T1000 (cell line): ENCODE measurements around the gene EFNB2.

Experiments used
- DNase-seq: peaks from one replicate; lab custom pipeline; 2025; ENCODE audit warnings: mixed read lengths; lab: John Stamatoyannopoulos, UW

The EFNB2 gene

DNA sequence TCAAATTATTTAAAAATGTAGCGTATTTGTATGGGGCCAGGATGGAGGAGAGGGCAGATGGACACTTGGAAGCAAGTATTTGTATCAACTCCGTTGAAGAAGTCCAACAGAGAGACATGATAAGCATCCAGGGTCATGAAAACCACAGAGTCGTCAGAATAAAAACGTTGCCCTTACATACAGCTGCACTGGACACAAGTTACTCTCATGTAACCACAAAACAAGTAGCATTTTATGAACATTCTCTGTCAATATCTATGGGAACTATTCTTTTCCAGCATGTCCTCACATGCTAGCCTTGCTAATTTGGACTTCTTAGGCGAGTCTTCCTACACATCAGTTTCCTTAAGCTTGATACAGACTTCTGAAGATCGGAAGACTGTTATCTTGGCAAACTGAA lies 35.0 kb downstream of the EFNB2 start:
- DNase-seq = no peak

DNA sequence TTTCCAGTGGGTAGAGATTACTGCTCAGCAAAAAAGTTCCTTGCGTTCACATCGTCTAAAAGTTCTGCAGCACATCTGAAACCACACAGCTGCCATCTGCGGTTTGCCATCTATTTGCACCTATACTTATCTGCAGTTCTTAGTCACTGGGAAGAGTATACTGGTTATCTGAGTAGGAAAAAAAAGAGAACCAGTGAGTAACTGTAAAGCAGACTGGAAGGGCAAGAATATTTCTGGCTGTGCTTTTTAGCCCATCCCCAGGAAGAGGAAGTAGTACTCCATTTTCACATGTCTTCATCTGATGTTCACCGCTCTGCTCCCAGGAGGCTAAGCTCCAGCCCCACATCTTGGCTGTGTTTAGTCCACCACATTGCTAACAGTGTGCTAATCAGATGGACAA lies 35.6 kb downstream of the EFNB2 start:
- no peak for DNase-seq

DNA sequence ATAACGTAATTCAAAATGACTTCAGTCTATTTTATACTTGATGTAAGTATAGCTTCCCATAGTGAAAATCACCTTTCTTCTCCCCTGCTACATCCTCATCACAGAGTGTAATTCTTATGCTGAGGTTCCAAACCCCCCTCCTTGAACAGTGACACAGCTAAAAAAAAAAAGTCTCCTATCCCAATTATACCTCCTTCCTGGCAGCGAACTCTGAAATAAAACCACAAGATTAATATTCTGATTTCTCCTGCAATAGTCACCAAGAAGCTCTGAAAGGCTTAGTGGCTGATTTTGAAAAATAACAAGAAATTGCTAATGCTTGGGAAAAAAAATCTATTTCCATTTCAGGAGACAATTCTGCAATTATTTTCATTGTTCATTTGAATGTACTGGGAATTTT lies 36.3 kb downstream of the EFNB2 start:
- DNase-seq = no peak

DNA sequence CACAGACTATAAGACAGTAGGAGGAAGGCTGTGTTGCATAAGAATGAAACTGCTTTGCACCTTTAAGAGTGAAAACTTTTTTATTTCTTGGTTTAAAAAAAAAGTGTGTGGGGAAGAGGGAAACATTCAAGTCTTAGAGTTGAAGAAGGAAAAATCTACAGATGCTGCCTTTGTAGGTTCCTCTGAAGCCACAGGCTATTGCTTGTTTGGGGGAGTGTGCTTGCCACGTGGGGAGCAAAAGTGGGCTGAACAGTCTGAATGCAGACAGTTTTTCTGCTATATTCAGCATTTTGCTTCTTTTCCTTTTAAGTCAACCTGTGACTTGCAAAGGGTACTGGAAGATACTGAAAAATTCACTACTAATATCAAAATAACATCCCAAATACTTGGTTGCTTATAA lies 36.9 kb downstream of the EFNB2 start:
- DNase-seq = no peak

DNA sequence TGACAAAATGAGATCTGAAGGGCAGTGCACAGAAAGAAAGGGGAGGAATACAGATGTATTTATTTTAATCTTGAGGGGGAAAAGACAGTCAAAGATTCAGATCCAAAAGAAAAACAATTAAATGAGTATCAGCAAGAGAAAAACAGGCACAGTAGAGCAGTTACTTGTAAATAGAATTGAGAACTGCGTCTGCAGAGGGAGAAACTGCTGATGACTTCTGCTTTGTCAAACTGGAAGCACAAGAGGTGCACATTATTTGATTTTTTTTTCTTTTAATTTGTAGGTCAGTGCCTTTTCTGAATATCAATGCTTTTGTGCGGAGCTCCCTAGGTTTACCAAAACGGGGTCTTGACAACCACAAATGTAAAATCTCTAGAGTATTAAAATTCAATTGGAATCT lies 37.3 kb downstream of the EFNB2 start:
- no peak for DNase-seq

DNA sequence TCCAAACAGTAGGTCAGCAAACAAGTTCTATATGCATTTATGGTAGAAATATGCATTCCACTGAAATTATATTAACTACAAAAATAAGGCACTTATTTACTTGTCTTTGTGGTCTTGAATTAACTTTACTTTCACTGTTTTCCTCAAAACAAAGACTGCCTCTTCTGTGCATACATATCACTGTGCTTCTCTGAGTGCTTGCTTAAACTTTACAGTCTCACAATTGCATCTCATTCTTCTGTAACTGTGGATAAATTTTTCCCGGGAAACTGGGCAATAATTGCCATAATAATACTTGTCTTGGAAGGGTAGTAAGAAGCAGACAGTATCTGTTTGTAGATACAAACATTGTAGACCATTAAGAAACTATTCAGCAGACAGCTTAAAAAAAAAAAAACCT lies 38.4 kb downstream of the EFNB2 start:
- no peak for DNase-seq

DNA sequence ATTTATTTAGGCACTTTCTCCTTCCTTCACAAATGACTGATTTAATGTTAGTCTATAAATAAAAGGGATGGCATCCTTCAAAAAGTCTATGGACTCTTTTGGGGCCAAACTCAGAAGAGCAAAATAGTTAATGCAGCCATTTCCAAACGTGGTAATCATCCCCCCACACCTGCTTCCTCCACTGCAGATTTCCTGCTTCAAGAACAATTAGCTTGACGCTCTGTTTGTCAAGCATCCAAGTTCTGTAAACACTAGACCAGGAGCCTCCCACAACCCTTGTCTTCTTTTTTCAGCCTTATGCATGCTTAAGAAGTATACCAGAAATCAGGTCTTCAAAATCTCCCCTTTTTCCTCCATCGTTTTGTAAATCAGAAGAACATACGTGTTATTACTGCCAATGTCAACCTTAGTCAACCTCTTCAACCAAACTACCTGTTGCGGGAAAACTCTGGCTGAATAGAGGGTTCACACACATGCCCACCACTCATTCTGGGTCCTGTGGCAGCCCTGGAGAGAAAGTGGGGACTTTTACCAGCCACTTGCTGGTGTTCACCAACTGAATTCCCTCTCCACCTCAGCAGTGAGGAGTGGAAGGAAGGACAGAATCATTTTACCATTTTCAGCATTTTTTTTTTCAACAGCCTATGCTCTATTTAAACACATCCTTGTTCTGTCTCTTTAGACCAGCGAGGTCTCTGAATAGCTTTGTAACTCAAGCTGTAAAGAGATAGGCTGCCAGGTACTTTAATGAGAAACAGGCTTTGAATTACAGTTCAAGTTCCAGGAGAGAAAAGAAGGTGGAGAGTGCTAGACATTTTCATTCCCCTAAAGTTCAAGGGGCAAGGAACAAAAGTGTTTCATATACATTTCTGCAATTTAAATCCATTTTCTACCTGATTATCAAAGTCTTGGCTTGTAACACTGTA lies 39.1 kb downstream of the EFNB2 start:
- DNase-seq = no peak

DNA sequence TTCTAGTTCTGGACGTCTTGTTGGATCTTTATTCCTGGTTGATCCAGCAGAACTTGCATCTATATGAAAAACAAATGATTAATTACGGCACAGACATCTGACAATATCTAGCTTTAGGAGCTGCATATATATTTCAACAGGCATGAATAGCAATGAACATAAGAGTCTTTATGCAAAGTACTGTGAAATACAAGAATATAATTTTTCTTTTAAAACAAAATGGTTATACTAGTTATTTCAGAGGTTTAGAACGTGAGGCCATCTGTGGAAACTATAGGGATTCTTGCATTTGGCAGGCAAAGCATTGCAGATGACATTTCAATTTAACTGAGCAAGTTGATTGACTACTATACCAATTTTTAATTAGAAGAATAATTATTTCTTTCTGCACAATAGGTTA lies 40.5 kb downstream of the EFNB2 start:
- no peak for DNase-seq

DNA sequence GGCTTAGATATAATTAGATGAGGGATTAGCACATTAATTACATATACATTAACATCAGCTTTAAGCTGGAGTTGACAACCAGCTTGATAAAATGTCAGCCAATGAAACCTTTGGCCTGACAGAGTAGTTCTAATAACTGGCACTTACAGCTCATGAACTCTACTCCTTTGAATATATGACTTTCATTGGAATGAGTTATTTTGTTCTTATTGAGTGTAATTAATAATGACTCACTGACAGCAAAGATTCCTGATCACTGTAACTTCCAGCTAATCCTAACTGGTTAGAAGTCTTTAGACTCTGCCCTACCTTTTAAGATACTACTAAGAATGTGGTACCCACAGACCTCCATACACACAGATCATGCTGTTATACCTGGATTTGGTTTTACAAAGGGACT lies 41.0 kb downstream of the EFNB2 start:
- DNase-seq = no peak

DNA sequence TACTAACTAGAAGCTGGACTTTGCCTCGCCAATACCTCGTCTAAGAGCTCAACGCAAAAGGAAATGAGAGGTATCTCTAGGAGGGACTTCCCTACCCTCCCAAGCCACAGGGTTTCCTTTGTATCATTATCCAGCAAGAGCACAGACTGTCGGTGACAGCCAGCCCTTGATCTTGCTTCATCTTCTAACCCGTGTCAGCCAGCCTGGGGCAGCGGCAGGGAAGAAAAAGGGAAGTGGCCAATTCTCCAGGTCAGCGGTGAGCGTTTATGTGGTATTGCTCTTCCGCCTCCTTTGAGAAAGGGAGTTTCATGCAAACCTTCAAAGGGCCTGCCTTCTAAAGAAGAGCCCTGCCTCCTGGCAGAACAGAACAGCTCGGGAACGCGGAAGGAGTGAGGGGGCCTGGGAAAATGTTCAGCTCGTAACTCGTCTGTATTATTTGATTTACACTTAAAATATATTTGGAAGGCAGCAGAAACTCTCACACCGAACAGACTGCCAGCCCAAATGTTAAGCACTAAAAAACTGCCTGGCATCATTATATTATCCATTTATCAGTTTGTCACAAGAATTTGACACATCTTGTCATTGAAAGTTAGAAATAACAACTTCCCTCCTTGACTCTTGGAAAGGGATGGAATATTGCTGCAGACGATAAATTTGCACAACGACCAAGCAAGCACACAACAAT lies 41.8 kb downstream of the EFNB2 start:
- DNase-seq = no peak

DNA sequence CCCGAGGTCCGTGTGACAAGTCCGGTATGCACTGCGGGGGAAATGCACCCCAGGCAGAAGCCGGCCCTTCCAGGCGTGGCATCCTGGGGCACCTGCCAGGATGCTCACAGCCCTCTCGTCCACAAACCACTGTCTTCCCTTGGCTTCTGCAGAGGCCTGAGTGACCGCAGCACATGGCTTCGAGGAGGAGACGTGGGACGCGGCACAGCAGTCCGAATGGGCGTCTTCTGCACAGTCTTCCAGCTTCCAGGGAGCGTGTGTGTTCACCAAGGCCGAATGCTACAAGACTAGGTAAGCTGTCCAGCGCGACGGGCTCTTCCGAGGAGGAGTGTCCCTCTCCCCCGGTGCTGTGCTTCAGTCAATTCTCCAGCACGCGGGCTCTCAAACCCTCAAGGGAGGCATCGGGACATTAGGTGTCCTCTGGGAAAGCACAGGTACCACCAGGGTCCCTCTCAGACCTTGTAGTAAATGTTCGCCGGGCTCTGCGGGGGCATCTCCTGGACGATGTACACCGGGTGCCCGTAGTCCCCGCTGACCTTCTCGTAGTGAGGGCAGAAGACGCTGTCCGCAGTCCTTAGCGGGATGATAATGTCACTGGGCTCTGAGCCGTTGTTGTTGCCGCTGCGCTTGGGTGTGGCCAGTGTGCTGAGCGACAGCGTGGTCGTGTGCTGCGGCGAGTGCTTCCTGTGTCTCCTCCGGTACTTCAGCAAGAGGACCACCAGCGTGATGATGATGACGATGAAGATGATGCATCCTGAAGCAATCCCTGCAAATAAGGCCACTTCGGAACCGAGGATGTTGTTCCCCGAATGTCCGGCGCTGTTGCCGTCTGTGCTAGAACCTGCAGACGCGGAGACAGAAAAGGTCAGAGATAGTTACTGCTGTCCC lies 42.6 kb downstream of the EFNB2 start:
- no peak for DNase-seq

DNA sequence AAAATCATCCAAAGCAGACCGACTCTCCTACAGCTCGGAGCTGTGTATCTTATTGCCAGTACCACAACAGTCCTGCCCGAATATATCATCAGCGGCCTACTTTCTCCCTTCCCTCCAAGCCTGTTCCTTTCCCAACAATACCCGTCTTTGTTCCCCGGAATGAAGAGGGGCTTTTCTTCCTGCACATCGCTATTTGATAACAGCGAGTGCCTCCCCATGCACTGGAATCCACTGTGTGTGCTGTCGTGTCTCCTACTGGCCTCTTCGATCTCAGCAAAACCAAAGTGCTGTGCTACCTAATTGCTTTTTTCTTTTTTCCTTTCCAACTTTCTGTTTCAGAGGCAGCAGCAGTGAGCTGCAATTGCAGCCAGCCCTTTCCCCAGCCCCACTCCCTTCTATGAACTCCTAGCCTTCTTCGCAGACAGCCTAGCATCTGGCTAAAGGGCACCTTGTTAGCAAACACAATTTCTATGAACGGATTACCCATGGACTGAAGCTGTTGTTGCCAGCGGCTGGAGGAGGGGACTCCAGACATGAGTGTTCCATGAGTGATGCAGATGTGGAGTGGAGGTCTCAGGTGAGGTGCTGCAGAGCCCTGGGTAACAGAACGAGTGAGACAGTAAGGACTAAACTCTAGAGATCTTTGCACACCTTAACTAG lies 43.4 kb downstream of the EFNB2 start:
- no peak for DNase-seq

DNA sequence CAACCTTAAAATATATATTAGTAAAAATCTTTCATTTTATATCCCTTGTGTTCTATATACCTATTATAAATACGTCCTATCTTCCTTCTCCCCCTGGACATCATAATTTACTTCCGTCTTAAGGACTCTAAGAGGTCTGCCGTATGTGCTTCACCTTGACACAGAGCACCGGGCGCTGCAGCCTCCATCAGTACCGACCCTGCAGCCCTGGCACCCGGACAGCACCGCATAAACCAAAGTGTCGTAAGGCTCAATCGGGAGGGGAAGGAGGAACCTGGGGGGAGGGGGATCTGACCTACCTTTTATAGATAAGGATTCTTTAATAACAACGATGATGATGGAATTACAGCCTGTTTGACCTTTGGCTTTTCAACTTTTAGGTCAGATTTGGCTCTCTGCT lies 44.0 kb downstream of the EFNB2 start:
- no peak for DNase-seq

DNA sequence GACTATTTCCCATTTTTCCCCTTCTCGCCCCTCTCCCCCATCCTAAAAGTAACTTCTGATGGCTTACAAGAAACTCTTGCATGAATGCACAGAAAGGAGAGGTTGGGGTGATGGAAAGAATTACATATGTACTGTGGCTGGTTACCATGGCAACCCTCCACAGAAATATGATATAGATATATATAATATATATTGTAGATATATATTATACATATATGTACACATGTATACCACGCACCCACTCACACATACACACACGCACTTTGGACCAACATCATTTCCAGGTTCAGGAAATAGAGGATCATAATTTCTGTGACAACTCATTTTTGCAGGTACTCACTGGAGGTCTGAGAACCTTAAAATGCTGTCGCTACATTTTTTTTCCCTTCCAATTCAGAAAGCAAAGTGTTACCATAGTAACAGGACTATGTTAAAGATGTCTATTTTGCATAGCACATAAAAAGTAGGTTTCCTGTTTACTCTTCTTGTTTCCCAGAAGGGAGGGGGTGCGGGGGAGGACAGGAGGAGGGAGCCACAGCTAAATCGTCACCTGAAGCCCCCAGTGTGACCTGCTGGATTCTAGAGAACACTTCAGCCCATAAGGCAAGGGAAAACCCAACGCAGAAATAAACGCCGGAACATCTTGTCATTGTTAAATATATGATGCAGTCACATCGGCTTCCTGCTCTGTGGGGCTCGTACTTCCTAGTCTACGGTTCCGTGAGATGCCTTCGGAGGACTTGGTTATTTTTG lies 44.7 kb downstream of the EFNB2 start:
- no peak for DNase-seq

DNA sequence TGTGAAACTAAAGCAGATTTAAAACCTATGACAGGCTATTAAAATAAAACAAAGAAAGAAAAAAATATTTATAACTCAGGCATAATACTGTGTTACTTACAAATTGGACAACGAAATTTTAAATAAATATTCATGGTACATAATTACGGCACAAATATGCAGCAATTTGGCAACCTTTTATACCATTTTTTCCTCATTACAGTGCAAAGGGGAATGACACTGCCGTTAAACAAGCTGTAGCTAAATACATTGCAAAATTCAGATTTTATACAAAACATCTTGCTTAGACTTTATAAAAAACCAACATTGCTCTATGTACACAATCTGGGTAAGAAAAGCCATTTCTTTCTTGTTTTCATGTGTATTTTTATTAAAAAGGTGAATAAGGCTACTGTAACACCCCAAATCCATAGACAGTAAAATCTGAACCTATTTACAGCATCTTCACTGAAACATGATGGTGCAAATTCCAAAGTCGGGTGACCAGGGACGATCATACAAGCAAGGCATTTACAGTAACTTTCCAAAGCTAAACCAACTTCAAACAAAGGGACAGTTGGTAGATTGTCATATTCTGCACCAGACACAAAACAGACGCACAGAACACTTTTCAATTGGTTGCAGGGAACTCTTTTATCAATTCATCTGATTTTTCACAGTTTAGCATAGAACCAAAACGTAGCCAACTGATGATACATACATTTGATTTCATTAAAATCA lies 45.5 kb downstream of the EFNB2 start:
- DNase-seq = no peak

DNA sequence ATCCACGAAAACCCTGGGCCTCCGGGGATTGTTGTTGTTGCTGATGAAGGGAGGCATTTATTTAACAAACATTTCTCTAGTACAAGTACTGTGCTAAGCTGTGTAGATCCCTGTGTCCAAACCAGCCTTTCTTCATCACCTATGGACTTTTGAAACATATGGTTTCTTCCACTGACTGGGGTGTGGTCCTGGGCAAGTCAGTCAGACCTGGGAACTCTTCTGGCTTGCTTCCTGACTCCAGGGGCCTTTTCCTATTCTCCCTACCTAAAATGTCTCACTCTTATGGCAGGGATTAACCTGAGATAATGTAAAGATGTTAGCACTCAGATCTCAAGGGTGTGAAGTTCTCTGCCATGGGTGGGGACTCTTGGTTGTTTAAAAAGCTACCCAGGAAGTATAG lies 46.8 kb downstream of the EFNB2 start:
- no peak for DNase-seq

DNA sequence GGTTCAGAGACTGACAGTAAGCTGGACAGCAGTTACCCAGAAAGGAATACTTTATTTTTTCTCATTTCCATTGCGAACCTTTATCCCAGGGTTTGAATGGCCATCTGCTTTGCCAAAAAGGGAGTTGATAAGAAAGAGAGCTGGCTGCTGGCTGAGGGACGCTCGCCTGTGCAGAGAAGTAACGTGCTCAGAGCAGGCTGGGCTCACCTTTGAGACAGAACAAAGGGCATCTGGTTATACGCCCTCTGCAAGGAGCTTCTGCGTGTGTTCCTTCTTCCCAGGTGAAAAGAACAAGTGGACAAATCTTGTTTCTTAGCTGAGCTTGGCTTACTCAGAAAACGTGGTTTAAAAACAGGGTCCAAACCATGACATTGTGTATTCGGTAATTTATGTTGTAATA lies 47.4 kb downstream of the EFNB2 start:
- no peak for DNase-seq

DNA sequence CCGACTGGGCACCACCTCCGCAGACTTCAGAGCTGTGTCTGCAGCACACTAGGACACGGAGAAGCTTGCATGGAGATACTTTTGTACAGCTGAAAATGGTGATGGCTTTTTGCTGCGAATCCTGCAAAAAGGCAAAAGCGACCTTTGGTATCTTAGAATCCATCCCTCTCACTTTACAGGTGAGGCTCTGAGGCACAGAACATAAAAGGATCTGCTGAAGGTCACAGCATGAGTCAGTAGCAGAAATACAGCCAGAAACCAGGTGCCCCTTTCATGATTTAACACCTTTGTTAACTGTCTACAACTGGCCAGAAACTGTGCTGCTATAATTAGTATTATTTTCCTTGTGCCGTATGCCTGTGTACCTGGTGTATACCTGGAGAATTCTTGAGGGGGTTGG lies 48.3 kb downstream of the EFNB2 start:
- DNase-seq = no peak

DNA sequence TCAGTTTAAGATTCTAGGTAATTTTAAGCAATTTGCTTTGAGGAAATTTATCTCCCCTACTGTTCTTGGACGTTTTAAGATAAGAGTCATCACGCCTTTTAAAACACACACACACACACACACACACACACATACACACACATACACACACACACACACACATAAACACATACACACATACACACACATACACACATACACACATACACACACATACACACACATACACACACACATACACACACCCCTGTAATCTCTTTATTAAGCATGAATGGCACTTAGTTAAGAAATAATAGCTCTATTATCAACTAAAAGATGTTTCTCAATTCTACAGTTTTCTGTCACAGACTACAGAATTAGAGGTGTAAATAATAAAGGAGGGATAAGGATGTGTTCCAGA lies 49.2 kb downstream of the EFNB2 start:
- DNase-seq = no peak

DNA sequence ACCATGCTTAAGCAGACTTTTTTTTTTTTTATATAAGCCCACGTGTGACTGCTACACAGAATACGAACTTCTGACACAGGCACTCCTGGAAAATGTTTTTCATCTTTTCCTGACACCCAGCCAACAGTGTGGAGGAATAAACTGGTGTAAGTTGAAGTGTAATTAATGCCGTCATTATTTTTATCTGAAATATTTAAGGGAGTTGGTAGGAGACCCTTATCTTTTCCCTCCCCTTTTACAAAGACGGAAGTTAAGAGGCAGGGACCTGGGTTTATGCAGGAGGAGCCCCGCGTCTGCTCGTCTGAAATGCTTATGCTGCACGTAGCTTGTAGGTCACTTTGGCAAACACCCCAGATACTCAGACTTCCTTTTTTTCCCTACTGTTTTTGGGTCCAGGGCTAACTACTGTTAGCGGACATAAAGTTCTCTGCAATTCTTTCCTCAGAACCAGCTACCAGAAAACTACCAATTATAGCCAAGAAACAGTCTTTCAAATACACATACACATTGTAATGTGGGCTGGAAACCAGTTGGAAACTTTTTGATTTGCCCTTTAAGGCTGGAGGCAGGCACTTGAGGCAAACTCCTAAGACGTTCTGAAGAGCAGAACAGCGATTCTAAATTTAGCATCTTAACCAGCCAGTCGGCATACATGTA lies 50.8 kb downstream of the EFNB2 start:
- DNase-seq = no peak
